Endothelial cell of umbilical vein (primary cell): ENCODE data around the gene SYAP1. TPM values are rescaled to one million over a fixed set of nuclear protein-coding genes. Genes with fewer than 3 reads are reported as not detected.

Experiments used
- BruUV-seq: library from RNA; stranded (reverse); fragments of 400-500 nt; replicated peaks from 2 replicates; lab custom pipeline; 2021; lab: Mats Ljungman, UMichigan
- CTCF ChIA-PET: fragments of 300-600, 350-600 bp; sonication (Branson Sonifier 250); formaldehyde crosslinking; loops from one replicate; lab custom pipeline; 2021; ENCODE audit warnings: antibody characterized with exemption, inconsistent platforms; lab: Charles Lee
- POLR2A ChIA-PET: fragments of 300-600, 350-600 bp; sonication (Branson Sonifier 250); formaldehyde crosslinking; loops from one replicate; lab custom pipeline; 2021; ENCODE audit warnings: antibody characterized with exemption, inconsistent platforms; lab: Charles Lee
- DNase-seq: peaks from one replicate; pipeline ENCODE4 v3.0.0-alpha.2; 2011; ENCODE audit warnings: low read depth, low spot score
- FAIRE-seq: peaks from 2 replicates; lab custom pipeline; 2011; peaks lifted over from hg19 to GRCh38; lab: Jason Lieb, UNC
- H2AFZ ChIP-seq: 2 replicates; pipeline ENCODE4 v1.6.0; 2012; ENCODE audit warnings: low read depth, low read length, control low read depth, inconsistent platforms
- H3K27ac ChIP-seq: 2 replicates; pipeline ENCODE4 v1.5.1; 2011; ENCODE audit warnings: low read depth, mild to moderate bottlenecking, control low read depth, low read length, moderate library complexity; ENCODE audit not compliant: insufficient read depth
- H3K27me3 ChIP-seq, 2 experiments: 2 replicates each; pipeline versions ENCODE4 v1.6.0 to v1.6.1; 2011; ENCODE audit warnings: low read length in 2 of 2, mixed read lengths in 1 of 2; ENCODE audit not compliant: control insufficient read depth in 2 of 2, insufficient read depth in 2 of 2
- H3K36me3 ChIP-seq, 2 experiments: 2 replicates in 1 of 2; 3 replicates in 1 of 2; pipeline ENCODE4 v1.5.1; 2011; ENCODE audit warnings: low read length in 2 of 2, mild to moderate bottlenecking in 1 of 2, moderate library complexity in 1 of 2; ENCODE audit not compliant: control insufficient read depth in 2 of 2, insufficient read depth in 2 of 2; ENCODE audit errors: extremely low read depth in 1 of 2
- H3K4me1 ChIP-seq: 3 replicates; pipeline ENCODE4 v1.5.1; 2011; ENCODE audit warnings: mild to moderate bottlenecking, low read length; ENCODE audit not compliant: control insufficient read depth, insufficient read depth; ENCODE audit errors: extremely low read depth
- H3K4me2 ChIP-seq: 2 replicates; pipeline ENCODE4 v1.6.1; 2011; ENCODE audit warnings: low read length, control low read depth, mixed read lengths; ENCODE audit not compliant: insufficient read depth
- H3K4me3 ChIP-seq, 3 experiments: fragments of 200-600 bp in 1 of 3; sonication (generic), shearing (Covaris generic) in 1 of 3; replicated peaks in 1 of 3; 2 replicates each; pipeline ENCODE4 v1.5.1; 2011 to 2016; ENCODE audit warnings: control low read depth in 3 of 3, low read length in 3 of 3, mild to moderate bottlenecking in 2 of 3, inconsistent platforms in 1 of 3, low read depth in 1 of 3, moderate library complexity in 1 of 3; ENCODE audit not compliant: insufficient read depth in 1 of 3
- H3K79me2 ChIP-seq: 2 replicates; pipeline ENCODE4 v1.6.0; 2012; ENCODE audit warnings: low read length, inconsistent platforms; ENCODE audit not compliant: control insufficient read depth, insufficient read depth
- H3K9ac ChIP-seq: replicated peaks from 2 replicates; pipeline ENCODE3; 2011; ENCODE audit warnings: low read length, control low read depth; ENCODE audit not compliant: insufficient read depth; ENCODE audit errors: extremely low read depth
- H3K9me1 ChIP-seq: replicated peaks from 3 replicates; pipeline ENCODE4 v1.6.0; 2011; ENCODE audit warnings: mild to moderate bottlenecking, low read length; ENCODE audit not compliant: control insufficient read depth, insufficient read depth; ENCODE audit errors: extremely low read depth
- H3K9me3 ChIP-seq: replicated peaks from 2 replicates; pipeline ENCODE4 v1.5.1; 2012; ENCODE audit warnings: low read length, inconsistent platforms; ENCODE audit not compliant: control insufficient read depth, insufficient read depth
- H4K20me1 ChIP-seq: replicated peaks from 2 replicates; pipeline ENCODE3; 2011; ENCODE audit warnings: mild to moderate bottlenecking, low read length; ENCODE audit not compliant: control insufficient read depth, insufficient read depth; ENCODE audit errors: extremely low read depth
- EZH2 ChIP-seq: IDR thresholded peaks from 2 replicates; pipeline ENCODE4 v1.6.1; 2012; ENCODE audit warnings: borderline replicate concordance, low read depth, mild to moderate bottlenecking, moderate library complexity, low read length, inconsistent platforms; ENCODE audit not compliant: severe bottlenecking
- FOS ChIP-seq: IDR thresholded peaks from 2 replicates; pipeline ENCODE4 v1.6.1; 2011; ENCODE audit warnings: mild to moderate bottlenecking, low read length, moderate library complexity, borderline replicate concordance; ENCODE audit not compliant: insufficient read depth
- GATA2 ChIP-seq: IDR thresholded peaks from 2 replicates; pipeline ENCODE4 v1.7.0; 2011; ENCODE audit warnings: low read depth, mild to moderate bottlenecking, moderate library complexity, mixed read lengths, low read length; ENCODE audit not compliant: insufficient read length, insufficient read depth
- JUN ChIP-seq: IDR thresholded peaks from 2 replicates; pipeline ENCODE4 v1.6.1; 2011; ENCODE audit warnings: borderline replicate concordance, low read depth; ENCODE audit not compliant: insufficient read length, insufficient read depth
- MAX ChIP-seq: IDR thresholded peaks from 2 replicates; pipeline ENCODE4 v1.6.1; 2011; ENCODE audit not compliant: insufficient read depth, insufficient read length
- MYC ChIP-seq: IDR thresholded peaks from one replicate; pipeline ENCODE4 v1.6.1; 2011; ENCODE audit warnings: mild to moderate bottlenecking, low read depth, low read length
- POLR2A ChIP-seq: IDR thresholded peaks from 2 replicates; pipeline ENCODE4 v1.6.1; 2012; ENCODE audit warnings: low read depth, mild to moderate bottlenecking, control low read depth, low read length
- POLR2AphosphoS5 ChIP-seq: IDR thresholded peaks from 2 replicates; pipeline ENCODE4 v1.6.1; 2012; ENCODE audit warnings: low read depth, mild to moderate bottlenecking, control low read depth, low read length, moderate library complexity; ENCODE audit not compliant: insufficient read depth
- dilution Hi-C: fragments of 300-500 bp; cut with MboI; formaldehyde crosslinking; loops from one replicate; pipeline ENCODE4 v1.15.0; 2019; ENCODE audit warnings: low sequenced_read_pairs; ENCODE audit not compliant: extremely low pct_ligation_motif_present
- intact Hi-C: fragments of 100-400 bp; cut with micrococcal nuclease; formaldehyde crosslinking; loops from one replicate; pipeline ENCODE4 v1.10.0; 2022
- polyA plus RNA-seq, 4 experiments: library from polyadenylated mRNA; depleted of rRNA in 3 of 4; stranded (reverse) in 3 of 4; unstranded in 1 of 4; fragments of >200 nt; gene quantifications; 2 replicates each; pipeline versions ENCODE4 v1.2.1 to v1.2.3, GENCODE V29; 2011 to 2012; ENCODE audit warnings: missing spikeins in 1 of 4
- total RNA-seq: library from RNA; stranded (reverse); gene quantifications from 2 replicates; pipeline ENCODE4 v1.2.3, GENCODE V29; 2021
- TF ChIP-seq, protein P1 (sequence below), 2 donors: IDR thresholded peaks; 1 replicate in 1 of 2; 2 replicates in 1 of 2; pipeline ENCODE4 v1.5.1; 2011; ENCODE audit warnings: low read length in 2 of 2, mild to moderate bottlenecking in 2 of 2, moderate library complexity in 2 of 2, control low read depth in 1 of 2, inconsistent platforms in 1 of 2, low read depth in 1 of 2; ENCODE audit not compliant: insufficient read depth in 1 of 2; ENCODE audit errors: extremely low read depth in 1 of 2

Gene SYAP1
- total and polyA plus RNA-seq, 2 donors (not counting 3 experiments of a cell fraction or from before 2014, with no cell fraction given), result 3.4 to 21.9 TPM

- BruUV-seq, result no TSS peak
- CTCF ChIA-PET, result no interaction called here
- H3K4me2 ChIP-seq, result no peak overlapping the region
Measured at GRCh38 chrX:16797358-16797757, 77.9 kb downstream of the SYAP1 start.

More at GRCh38 chrX:16797358-16797757, 77.9 kb downstream of the SYAP1 start:
- H3K9ac ChIP-seq, result no peak overlapping the region
- dilution Hi-C loops (no loop called here), intact Hi-C loops (no loop called here)
- no peak overlapping the region for H3K4me3 ChIP-seq
- no peak overlapping the region for H3K27ac ChIP-seq
- TF ChIP-seq EZH2 (no peak), MYC (no peak), POLR2A (no peak), POLR2AphosphoS5 (no peak), GATA2 (no peak), MAX (no peak), JUN (no peak), FOS (no peak)
- TF ChIP-seq, protein P1, sequence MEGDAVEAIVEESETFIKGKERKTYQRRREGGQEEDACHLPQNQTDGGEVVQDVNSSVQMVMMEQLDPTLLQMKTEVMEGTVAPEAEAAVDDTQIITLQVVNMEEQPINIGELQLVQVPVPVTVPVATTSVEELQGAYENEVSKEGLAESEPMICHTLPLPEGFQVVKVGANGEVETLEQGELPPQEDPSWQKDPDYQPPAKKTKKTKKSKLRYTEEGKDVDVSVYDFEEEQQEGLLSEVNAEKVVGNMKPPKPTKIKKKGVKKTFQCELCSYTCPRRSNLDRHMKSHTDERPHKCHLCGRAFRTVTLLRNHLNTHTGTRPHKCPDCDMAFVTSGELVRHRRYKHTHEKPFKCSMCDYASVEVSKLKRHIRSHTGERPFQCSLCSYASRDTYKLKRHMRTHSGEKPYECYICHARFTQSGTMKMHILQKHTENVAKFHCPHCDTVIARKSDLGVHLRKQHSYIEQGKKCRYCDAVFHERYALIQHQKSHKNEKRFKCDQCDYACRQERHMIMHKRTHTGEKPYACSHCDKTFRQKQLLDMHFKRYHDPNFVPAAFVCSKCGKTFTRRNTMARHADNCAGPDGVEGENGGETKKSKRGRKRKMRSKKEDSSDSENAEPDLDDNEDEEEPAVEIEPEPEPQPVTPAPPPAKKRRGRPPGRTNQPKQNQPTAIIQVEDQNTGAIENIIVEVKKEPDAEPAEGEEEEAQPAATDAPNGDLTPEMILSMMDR (IDR thresholded peaks at IDR 0.05; ENCODE audit: extremely low read depth in 1 of 2, insufficient read depth in 1 of 2, low read depth in 1 of 2, low read length in 2 of 2), result no peak
- peaks cover 2% of the 10 kb centered on the region for H3K79me2 ChIP-seq
- DNase-seq (no peak), FAIRE-seq (no peak)
- H3K9me1 ChIP-seq, result no peaks in the 10 kb centered on the region
- no peak overlapping the region for H2AFZ ChIP-seq
- H3K9me3 ChIP-seq, result no peaks in the 10 kb centered on the region
- no peaks in the 10 kb centered on the region for H3K27me3 ChIP-seq
- no peaks in the 10 kb centered on the region for H4K20me1 ChIP-seq
- no peaks in the 10 kb centered on the region for H3K4me1 ChIP-seq
- POLR2A ChIA-PET, result no interaction called here
- peaks cover 0 to 3% of the 10 kb centered on the region in 2 experiments for H3K36me3 ChIP-seq
